Measurements from ENCODE around the gene C3orf38. TPM values are rescaled to one million over a fixed set of nuclear protein-coding genes. Genes with fewer than 3 reads are reported as not detected.

C3orf38 gene
- total RNA-seq, 1 experiment from 2014 or later, result 21.7 TPM

DNA sequence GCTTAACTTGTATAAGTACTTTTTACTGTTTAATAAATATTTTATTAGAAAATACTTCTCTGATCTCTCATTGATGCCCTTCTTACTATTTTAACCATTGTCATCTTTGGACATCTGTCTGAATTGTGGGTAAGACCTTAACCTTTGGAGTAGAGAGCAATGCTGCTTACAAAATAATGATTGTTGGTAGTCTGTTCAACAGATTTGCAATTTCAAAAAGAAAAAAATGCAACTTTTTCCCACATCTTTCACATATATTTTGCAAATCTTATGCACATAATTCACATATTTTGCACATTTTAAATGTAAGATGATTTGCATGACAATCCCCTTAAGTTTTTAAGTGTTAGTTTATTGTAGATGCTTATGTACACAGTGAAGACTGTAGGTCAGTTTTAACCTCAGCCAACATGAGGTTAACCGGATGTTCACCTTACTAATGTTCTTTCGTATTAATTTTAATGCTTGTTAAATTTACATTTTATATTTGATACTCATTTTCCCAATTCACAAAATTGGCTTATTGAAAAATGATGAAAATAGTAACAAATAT is 16.7 kb downstream of the C3orf38 start:
- no TSS peak for BruUV-seq (replicated peaks)
- Mint-ChIP-seq H3K4me3 (ENCODE audit: unreplicated experiment) (no peak overlapping the region), H3K9me3 (ENCODE audit: unreplicated experiment) (no peaks in the 10 kb centered on the region), H3K36me3 (ENCODE audit: insufficient read depth, unreplicated experiment) (peaks cover 25% of the 10 kb centered on the region), H3K4me1 (ENCODE audit: insufficient read depth, unreplicated experiment) (no peaks in the 10 kb centered on the region), H3K27ac (ENCODE audit: low read depth, unreplicated experiment) (no peak overlapping the region), H3K27me3 (ENCODE audit: insufficient read depth, unreplicated experiment) (no peaks in the 10 kb centered on the region)
- ChIA-PET CTCF (interaction anchor here (0.6 kb wide), 1 partner anchor 695 kb away, joined by 4 read pairs; no protein-coding TSS in a partner anchor), POLR2A (no interaction called here)
- DNase-seq (ENCODE audit: unreplicated experiment), result no peak
- TF ChIP-seq CTCF (IDR thresholded peaks at IDR 0.05; ENCODE audit: unreplicated experiment), result no peak
- intact Hi-C loops (cut with micrococcal nuclease), result no loop called here

GRCh38 chr3:88167173-88167572 is 17.4 kb downstream of the C3orf38 start:
- no TSS peak for BruUV-seq (replicated peaks)
- H3K27ac Mint-ChIP-seq (ENCODE audit: low read depth, unreplicated experiment), result no peak overlapping the region
- no peak for DNase-seq (ENCODE audit: unreplicated experiment)
- no peaks in the 10 kb centered on the region for H3K9me3 Mint-ChIP-seq (ENCODE audit: unreplicated experiment)
- no peak overlapping the region for H3K4me3 Mint-ChIP-seq (ENCODE audit: unreplicated experiment)
- ChIA-PET CTCF (no interaction called here), POLR2A (no interaction called here)
- peaks cover 19% of the 10 kb centered on the region for H3K36me3 Mint-ChIP-seq (ENCODE audit: insufficient read depth, unreplicated experiment)
- no peaks in the 10 kb centered on the region for H3K4me1 Mint-ChIP-seq (ENCODE audit: insufficient read depth, unreplicated experiment)
- H3K27me3 Mint-ChIP-seq (ENCODE audit: insufficient read depth, unreplicated experiment), result no peaks in the 10 kb centered on the region
- intact Hi-C loops (cut with micrococcal nuclease), result no loop called here
- TF ChIP-seq CTCF (IDR thresholded peaks at IDR 0.05; ENCODE audit: unreplicated experiment), result no peak

- Mint-ChIP-seq H3K27ac (ENCODE audit: low read depth, unreplicated experiment) (no peak overlapping the region), H3K36me3 (ENCODE audit: insufficient read depth, unreplicated experiment) (peaks cover 16% of the 10 kb centered on the region), H3K4me3 (ENCODE audit: unreplicated experiment) (no peak overlapping the region), H3K27me3 (ENCODE audit: insufficient read depth, unreplicated experiment) (no peaks in the 10 kb centered on the region), H3K4me1 (ENCODE audit: insufficient read depth, unreplicated experiment) (no peaks in the 10 kb centered on the region), H3K9me3 (ENCODE audit: unreplicated experiment) (no peaks in the 10 kb centered on the region)
- no peak for DNase-seq (ENCODE audit: unreplicated experiment)
- no TSS peak for BruUV-seq (replicated peaks)
- ChIA-PET POLR2A (no interaction called here), CTCF (no interaction called here)
- intact Hi-C loops (cut with micrococcal nuclease), result no loop called here
- TF ChIP-seq CTCF (IDR thresholded peaks at IDR 0.05; ENCODE audit: unreplicated experiment), result no peak
Observed at GRCh38 chr3:88167704-88168103, 17.9 kb downstream of the C3orf38 start.

DNA sequence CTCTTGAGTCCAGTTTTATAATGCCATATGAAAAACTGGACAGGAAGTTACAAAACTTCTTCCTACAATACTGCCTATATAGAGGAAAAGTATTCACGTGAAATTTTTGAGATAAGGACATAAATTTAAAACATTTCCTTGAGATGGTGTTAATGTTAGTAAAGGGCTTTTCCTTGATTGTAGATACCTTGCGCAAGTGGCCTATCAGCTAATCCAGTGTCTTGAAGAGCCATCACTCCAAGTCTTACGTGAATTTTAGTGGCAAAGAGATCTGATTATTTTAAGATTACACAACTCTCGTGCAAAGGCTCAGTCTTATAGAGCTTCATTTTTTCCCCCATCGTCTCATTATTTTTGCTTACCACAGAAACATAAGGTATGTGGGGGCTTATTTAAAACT is 18.4 kb downstream of the C3orf38 start:
- ChIA-PET POLR2A (no interaction called here), CTCF (no interaction called here)
- H3K4me3 Mint-ChIP-seq (ENCODE audit: unreplicated experiment), result no peak overlapping the region
- no peaks in the 10 kb centered on the region for H3K27me3 Mint-ChIP-seq (ENCODE audit: insufficient read depth, unreplicated experiment)
- intact Hi-C loops (cut with micrococcal nuclease), result no loop called here
- H3K9me3 Mint-ChIP-seq (ENCODE audit: unreplicated experiment), result no peaks in the 10 kb centered on the region
- BruUV-seq (replicated peaks), result no TSS peak
- DNase-seq (ENCODE audit: unreplicated experiment), result no peak
- no peak for TF ChIP-seq CTCF (IDR thresholded peaks at IDR 0.05; ENCODE audit: unreplicated experiment)
- H3K4me1 Mint-ChIP-seq (ENCODE audit: insufficient read depth, unreplicated experiment), result no peaks in the 10 kb centered on the region
- no peak overlapping the region for H3K27ac Mint-ChIP-seq (ENCODE audit: low read depth, unreplicated experiment)
- peaks cover 12% of the 10 kb centered on the region for H3K36me3 Mint-ChIP-seq (ENCODE audit: insufficient read depth, unreplicated experiment)
